GM18498 (cell line): ENCODE measurements around the gene SEMA3A.

ENCODE experiments used
- ATAC-seq: cut with Tn5 transposase; IDR thresholded peaks from one replicate; pipeline ENCODE4 v1.9.1; 2021; ENCODE audit warnings: mild to moderate bottlenecking, moderate library complexity; ENCODE audit not compliant: unreplicated experiment

SEMA3A gene

DNA sequence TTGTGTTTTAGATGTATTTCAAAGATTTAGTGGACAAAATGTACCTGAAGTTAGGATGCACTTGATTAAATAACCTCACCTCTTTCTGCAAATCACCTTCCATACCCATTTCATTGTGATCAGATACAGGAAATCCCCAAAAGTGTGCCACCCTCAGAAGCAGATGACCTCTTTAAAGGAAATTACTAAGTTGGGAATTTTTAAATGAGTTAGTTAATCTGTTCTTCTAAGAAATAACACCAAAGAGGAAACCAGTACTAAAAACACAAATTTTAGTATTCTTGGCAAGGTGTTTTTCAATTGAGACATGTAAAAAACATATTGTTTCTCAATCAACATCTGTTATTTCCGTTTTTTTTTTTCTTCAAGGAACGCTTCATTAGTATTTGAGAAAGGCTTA is 4.6 kb upstream of the SEMA3A start:
- ATAC-seq, result no peak

DNA sequence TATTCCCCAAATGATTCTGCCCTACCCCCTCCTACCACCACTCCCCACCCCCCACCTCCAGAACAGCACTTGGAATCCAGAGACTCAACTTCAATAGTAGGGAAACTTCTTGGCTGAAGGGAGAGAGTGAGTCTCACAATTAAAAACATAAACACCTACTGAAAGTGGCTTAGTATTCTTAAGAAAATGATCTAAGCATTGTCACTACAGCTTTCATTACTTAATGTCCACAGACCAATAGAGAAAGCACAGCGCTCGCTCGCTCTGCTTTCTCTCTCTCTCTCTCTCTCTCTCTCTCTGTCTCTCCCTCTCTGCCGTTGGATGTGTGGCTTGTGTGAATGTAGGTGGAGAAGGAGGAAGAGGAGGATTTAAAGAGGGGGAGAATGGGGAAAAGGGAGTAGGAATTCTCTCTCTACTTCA is 1.5 kb upstream of the SEMA3A start:
- no peak for ATAC-seq

DNA sequence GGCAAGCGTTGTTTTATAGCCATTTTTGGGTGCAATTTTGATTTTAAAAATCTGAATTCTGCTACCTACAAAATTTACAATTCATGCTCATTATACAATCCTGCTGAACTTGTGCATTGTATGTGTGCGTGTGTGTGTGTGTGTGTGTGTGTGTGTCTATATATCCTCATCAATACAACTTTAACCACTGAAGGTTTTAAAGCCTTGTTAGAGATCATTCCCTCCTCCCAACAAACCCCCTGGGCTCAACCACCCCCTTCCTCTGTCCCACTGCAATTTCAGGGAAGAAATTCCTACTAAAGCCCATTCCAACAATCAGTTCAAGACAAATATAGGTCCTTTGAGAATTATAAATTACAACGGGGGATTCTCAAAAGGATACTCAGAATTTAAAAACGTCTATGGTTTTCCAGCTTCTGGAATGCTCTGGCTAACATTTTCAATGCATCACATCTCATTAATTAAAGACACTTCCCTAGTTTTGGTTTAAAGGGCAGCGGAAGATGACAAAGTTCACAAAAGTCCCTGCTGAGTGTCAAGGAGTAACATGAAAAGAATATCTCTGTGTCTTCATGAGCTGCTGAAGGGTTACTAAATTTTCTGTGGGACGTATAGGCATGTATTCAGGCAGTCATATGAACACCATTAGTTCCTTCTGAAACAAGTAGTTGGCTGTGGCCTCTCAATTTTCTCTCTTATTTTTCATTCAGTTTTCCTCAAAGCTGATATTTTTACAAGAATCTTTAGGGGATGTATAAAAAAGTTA is 889 bp upstream of the SEMA3A start:
- no peak for ATAC-seq

DNA sequence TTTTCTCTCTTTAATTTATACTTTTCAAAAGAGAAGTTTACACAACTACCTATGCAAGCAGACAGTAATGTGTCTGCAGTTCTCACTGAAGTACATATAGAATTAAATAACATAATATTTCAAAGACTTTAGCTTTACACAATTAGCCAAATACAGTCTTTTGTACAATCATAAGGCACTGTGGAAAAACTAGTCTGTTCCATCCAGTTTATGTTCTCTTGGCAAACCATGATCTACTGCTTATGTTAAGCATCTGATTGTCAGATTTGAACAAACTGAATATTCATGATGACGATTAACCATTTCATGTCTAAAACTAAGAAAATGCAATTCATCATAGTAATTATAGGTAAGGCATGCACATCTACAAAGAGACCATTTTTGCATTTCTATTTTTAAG is 842 bp downstream of the SEMA3A start:
- no peak for ATAC-seq

DNA sequence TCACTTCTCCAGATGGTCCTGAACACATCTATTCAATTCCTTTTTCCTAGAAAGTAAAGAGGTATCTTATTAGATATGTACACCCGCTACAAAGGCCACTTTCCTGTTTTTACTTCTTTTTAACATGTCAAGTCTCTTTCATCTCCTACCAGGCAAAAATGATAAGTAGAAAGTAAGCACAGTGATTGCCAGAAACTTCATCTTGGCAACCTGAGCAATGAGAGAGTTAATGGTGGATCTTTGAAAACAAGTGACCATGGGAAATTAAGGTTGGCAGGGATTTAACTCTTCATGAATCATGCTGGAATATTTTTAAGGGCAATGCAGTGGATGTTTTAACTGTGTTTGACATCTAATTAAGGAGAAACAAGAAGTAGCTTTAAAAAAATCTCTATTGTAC is 2.7 kb downstream of the SEMA3A start:
- ATAC-seq, result no peak

DNA sequence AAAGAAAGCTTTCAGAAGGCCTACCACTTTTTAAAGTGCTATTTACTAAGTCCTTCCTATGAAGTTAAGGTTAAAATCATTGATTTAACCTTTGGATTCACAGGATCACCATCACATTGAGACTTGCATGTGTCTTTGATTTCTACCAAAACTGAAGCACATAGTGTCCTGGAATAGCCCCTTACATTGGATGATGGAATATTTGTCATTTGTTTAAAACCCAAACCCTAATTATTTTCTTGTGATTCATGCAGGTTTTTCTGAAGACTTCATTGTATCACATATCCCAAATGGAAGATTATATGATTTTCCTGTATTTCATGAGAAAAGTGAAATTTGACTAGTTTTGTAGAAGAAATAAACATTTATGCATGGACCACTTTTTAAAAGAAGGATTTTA is 3.3 kb downstream of the SEMA3A start:
- ATAC-seq, result no peak

DNA sequence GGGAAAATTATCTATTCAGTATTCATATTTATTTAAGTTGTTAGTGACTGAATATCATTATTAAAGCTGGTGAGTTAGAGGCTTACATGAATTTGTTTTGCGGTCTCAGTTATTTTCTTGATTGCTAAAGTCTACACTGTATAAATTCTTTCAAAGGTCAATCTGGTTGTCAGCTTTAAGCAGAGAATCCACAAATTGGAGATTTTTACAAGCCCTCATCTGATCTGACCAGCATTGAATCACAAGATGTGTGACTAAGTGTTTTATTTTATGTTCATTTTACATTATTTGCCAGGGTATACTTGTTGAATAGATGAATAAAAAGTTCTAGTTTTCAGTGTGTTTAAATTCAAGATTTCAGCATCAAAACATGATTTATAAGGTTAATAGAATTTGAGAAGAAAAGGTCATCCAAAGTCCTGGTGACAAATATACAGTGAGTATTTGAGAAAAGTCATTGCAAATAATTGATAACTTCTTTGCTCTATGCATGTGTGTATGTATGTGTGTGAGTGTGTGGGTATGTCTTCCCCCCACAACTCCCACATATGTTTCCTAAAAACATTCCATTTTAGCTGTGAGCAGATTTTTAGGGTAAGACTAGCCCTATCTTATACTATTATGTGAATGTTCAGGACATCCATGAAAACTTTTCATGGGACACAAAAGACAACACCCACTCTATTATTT is 4.4 kb downstream of the SEMA3A start:
- ATAC-seq, result no peak

DNA sequence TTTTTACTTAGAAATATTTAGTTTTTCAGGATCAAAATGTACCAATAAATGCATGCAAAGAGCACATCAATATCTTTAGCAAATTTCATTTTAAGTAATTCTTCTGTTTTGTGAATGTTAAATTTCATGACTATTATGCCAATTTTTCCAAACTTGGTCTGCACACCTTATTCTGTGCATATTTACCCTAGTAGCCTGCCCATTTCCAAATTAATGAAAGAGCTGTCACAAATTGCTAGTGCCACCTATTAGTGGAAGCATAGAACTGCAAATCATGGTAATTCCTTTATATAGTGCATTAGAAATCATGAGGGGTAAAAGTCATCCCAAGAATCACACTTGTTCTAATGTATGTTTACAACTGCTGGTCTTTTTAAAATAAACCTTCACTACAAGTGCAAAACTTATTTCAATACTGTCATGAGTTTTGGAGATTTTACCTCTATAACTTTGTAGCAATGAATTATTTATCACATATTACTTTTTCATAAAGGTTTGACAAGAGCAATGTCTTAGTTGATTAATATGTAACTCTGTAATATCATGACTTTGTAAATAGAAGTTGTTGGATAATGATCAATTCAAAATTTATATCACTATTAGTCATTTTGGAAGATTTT is 5.7 kb downstream of the SEMA3A start:
- no peak for ATAC-seq

DNA sequence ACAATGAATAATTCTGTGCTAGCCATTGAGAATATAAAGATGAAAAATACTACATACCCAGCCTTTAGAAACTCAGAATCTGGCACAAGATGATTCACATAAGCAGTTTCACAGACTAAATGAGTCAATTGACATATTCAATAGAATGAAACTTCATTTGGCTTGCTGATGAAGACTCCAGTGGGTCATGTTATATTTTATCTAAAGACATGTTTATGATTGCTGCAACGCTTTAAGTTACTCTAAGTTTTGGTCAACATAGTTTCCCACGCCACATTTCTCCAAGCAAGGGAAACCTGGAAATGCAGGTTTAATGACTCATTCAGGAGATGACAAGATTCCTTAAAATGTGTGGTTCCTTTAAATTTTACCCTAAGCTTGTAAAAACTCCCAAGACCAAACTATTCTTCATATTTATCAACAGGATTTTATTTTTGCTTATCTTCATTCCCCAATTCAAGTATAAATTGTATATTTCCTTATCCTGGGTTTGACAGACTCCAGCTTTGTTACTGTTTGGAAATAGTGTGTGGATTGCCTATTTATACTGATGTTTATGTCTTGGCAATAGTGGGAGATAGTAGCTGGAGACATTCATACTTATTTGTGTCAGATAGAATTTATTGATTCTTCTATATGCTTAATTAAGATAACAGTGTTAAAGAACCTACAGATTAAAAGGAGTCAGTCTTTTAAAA is 6.6 kb downstream of the SEMA3A start:
- ATAC-seq, result no peak

DNA sequence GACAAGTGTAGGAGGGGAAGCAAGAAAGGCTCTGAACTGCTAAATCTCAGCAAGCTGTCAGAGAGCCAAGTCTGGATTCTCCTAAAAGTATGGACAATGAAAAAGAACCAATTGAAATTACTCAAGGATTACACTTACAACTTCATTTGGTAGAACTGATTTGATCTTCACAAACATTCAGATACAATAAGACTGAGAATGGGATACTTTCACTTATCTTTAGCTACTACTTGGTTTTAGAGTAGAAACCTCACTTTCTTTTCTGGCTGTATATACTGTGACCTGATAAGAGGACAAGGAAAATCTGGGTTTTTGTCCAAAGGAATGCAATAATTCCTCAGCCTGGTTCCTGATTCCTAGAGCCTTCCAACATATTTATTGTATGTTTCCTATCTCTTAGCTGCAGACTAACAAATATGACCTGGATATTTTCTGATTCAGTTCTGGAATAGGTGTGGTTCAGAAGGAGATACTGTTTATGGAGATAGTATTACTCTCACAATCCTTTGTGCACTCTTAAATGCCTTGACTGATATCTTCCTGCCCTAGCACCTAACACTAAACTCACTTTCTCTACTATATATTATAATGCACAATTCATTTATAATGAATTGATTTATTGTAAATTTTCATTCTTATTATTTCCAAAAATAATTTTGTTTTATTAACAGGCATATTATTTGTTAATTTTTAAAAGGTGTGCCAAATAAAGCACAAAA is 7.3 kb downstream of the SEMA3A start:
- no peak for ATAC-seq

DNA sequence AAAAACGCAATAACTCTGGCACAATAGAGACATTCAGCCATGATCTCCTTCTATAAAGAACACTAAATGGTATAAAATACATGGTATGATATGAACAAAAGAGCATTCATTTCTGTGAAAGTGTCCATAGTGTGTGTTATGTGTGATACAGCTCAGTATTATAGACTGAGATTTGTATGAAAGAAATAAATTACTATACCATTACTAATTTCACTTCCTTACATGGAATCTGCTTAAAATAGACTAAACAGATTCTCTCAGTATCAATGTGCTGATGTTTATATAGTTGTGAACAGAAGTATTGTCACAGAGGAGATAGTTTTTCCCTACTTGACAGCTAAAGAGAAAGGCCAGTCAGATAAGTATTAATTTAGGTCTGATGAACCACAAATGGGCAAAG is 10.8 kb downstream of the SEMA3A start:
- ATAC-seq, result no peak

DNA sequence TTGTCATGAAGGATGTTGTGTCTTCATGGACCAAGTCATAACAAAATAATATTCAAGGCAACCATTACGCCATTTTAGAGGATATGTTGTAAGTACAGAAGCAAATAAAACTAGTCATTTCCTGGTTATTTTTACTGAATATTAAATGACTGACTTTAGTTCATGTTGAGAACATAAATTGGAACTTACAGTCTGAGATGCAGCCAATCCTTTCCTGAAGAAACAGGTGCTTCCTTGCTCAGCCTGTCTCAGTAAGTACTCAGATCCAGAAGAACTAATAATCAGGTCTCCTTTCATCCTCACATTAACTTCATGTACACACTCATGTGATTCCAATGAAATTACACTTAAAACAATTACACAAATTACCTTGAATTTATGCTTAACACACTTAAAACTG is 12.3 kb downstream of the SEMA3A start:
- ATAC-seq, result no peak

DNA sequence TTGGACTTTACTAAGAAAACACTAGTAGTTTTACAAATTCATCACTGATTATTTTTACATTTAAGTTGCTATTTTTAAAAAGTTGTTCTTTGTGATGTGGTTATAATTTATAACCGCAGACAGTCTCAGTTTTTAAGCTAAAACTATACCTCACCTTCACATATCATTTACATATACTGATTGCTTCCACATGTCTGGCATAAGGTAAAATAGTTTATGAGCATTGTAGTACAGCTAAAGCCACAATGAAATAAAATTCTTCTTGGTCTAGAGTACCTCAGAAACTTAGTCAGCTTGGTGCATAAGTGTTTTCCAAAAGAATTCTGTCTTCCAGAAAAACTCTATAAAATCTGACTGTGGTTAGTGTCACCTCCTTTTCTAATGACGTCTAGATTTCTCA is 13.0 kb downstream of the SEMA3A start:
- ATAC-seq, result no peak

DNA sequence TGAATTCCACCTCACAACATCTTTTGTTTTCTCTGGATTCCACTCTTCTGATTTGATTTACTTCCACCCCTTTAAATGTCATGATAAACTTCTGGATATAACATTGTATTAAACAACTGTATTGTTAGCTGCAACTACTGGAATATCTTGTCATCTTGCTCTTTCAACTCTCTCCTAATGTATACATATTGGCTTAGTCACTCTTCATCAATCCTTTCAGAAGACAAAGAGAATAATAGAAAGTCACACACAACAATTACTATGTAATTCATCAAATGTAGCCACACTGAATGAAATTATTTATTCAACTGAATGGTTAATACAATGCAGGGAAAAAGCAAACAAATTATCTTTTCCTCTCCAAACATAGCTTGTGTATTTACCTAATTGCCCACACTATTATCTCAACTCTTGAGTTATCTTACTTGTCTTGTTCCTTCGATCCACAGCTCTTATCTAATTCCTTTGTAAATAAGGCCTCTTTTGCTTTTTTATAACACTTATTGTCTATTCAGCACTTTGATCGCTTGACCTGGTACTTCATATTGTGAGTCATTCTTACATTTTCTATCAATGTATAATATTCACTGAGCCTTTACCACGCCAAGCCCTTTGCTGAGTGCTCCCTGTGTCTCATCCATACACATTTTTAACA is 16.7 kb downstream of the SEMA3A start:
- ATAC-seq, result no peak

DNA sequence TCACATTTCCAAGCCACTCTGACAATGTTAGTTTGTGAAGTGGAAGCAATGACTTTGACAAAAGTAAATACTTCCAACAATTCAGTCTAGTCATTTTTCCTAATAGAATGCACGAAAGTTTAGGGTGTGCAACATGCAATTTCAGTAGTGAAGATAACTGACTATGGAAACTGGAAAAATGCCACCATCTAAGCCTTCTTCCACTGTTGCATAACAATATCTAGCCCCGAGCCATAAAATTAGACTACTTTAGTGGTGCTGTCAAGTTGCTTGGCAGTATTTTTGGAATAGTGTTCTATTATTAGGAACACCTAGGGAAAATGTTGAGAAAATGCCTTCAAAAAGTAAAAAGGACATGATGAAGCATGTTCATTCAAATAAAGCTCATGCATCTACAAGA is 17.9 kb downstream of the SEMA3A start:
- ATAC-seq, result no peak

DNA sequence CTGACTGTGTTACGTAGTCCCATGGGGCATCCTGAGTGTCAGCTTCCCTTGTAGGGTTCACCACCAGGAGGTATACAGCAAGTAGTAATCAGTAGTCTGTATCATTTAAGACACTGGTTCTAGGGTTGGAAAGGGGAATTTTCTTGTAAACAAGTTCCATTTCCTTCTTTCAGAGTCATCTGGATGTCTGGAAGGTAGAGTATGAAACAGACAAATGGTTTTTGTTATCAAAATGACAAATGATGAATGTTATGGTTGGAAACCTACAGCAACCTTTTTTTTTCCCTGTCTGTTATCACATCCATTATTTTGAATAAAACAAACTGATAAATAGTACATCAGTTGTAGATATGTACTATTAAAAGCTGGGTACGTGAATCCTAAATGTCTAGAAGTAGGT is 19.1 kb downstream of the SEMA3A start:
- ATAC-seq, result no peak

DNA sequence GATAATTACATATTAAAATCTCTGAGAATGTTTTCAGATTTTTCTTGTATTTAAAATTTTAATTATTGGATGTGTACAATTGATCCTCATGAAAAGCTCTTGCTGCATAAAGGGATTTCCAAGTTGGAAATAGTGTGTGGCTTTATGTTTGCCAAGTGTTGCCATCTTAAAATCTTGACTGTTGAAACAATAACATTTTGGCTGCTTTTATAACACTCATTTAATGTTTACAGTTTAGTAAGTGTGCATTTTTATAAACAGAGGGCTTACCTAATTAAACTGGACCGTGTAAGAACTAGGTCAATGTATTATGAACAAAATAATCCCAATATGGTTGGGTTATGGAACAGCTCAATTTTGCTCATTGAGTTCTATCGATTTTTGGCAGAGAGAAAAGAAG is 23.9 kb downstream of the SEMA3A start:
- ATAC-seq, result no peak

DNA sequence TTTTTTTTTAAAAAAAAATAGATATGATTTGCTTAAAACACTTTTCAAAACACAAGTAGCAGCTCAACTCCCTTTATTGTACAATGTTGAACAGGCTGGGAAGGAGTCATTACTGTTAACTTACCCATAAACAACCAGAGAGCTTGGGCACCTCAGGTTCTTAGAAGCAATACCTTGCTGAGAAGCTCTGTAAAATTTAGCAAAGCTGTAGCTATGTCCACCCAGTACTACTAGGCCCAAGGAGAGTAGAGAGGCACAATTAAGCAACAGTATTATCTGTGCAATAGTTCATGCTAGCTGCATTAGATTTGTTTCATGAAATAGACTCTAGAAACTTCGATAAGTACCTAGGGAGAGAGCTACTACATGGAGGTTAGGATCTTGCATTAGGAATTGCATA is 32.0 kb downstream of the SEMA3A start:
- no peak for ATAC-seq

DNA sequence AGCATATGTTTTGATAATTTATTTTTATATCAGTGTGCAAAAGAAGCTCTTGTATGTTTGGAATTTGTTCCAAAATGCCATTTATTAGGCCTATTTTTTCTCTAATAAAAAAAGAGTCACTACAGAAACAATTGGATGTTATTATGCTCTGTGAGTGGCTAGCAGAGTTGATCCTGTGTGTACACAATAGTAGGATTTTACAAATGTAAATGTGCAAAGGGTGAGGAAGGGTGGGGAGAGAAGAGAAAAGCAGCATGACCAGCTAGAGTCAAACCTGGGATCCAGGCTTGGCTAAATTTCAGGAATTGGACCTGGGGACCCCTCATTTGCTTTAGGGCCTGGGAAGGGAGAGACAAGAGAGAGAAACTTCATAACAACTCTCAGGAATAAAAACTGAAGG is 32.5 kb downstream of the SEMA3A start:
- ATAC-seq, result no peak

DNA sequence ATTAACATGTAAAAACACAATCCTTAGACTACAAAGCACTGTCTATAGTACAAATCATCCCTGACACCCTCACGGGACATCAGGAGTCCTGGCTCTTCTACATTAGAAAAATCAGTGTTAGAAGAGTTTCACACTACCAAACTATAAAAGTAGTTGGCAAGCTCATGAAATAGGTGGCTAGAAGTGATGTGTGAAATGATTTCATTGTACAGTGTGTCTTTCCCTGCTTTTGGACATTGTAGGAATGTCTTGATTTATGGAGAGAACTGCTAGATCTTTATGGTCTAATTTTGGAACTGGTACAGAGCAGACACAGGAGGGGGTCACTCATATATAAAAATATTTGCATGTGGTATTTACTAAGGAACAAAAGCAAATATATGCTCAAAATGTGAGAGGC is 33.2 kb downstream of the SEMA3A start:
- no peak for ATAC-seq

DNA sequence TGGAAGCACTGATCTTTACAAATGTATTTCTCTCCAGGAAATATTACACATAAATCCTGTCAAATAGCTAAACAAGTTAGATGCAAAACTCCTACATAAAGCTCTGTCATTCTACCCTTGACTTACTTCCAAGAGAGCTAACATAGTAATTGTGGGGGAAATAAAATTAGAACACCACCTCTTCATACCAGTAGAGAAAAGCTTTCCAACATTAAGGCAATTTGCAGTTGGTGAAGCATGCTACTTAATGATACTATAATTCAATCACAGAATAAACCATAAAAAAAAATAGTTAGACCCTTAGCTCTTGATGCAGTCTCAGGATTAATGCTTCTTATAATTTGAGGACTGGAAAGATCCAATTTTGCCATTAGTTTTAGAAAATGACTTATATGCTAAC is 35.2 kb downstream of the SEMA3A start:
- ATAC-seq, result no peak
